Head of caudate nucleus (tissue), 42 donors: ENCODE results near the gene CFAP97.
"Not testable (repeated sequence)": the region's sequence is repeated elsewhere in the genome, so short reads cannot be mapped to it uniquely, and the experiment has no call there.

Source experiments
- DNase-seq, 42 donors: peaks; one replicate each; pipeline versions ENCODE4 v3.0.0 to v3.0.0-alpha.2; 2020 to 2021; ENCODE audit warnings: mixed read lengths in 7 of 42
- intact Hi-C: fragments of 100-400 bp; cut with DNase I; formaldehyde crosslinking; loops from one replicate; pipeline ENCODE4 v1.15.0; 2022

Gene CFAP97

DNA sequence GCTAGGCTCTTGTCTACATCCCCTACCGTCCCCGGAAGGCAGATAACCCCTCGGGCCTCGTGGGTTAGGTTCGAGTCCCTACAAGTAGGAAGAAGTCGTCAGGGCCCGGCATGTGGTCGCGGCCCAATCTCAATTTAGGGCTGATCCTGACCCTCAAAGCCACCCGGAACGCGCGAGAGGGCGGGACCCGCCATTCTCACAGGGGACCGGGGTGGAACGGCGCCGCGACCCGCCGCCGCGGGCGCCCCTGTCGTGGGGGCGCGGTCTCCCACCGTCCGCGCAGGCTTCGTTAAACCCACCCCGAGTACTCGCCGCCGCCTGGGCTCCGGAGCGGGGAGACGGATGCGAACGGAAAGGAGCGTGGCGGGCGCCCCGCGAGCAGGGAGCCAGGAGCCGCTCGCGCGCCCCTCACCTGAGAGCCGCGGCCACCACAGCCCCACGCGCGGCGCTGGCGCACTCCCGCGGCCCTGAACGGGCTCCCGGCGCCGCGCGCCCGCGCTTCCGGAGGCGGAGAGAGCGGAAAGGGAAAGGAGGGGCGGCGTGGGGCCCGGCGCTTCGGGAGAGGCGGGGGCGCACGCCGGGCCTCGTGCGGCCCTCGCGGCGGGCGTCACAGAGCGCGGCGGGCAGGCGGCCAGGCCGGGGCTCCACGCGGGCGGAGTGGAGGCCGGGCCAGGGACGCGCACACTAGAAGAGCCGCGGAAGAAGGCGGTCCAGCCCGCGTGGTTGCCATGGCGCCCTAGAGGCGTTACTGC, at the start of gene CFAP97:
TSS of gene CFAP97 (minus strand) at position 515 of the 752 bp plus-strand sequence. CDS start 12,804 bp downstream, outside the sequence.
- peak; percentile 67 to 96 (median 89) for DNase-seq
- intact Hi-C loops: loop anchor here (5.0 kb wide), 1 partner anchor 194 kb away; the partner anchor contains the start of genes ANKRD37 and LRP2BP

DNA sequence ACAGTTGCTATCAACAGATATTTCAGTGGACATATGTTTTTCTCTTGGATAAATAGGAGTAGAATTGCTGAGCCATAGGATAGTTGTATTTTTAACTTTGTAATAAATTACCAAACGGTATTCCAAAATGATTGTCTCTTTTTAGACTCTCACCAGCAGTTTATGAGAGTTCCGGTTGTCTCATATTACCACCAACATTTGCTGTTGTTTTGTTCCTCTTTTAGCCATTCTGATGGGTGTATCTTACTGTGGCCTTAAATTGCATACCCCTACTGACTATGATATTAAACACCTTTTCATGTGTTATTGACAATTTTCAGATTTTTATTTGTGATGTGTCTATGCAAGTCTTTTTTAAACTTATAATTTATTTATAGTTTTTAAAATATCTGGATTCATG, 45.3 kb upstream of the CFAP97 start:
- no peak for DNase-seq
- intact Hi-C loops: no loop called here

DNA sequence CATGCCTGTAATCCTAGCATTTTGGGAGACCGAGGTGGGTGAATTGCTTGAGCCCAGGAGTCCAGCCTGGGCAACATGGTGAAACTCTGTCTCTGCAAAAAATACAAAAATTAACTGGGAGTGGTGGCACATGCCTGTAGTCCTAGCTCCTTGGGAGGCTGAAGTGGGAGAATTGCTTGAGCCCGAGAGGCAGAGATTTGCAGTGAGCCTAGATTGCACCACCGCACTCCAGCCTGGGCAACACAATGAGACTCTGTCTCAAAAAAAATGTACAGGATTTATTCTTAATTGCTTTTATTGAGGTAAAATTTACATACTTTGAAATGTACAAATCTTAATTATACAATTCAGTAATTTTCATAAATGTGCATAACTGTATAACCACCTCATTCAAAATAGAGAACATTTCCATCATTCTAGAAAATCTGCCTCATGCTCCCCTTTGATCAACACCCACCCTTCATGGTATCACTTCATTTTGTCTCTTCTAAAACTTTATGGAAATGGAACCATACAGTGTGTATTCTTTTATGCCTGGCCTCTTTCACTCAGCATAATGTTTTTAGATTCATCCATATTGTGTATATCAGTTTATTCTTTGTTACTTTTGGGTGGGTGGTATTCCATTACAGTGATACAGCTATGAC, 44.7 kb upstream of the CFAP97 start:
- no peak for DNase-seq
- intact Hi-C loops: no loop called here

- intact Hi-C loops: no loop called here
- no peak for DNase-seq
These were observed 43.4 kb upstream of the CFAP97 start for GRCh38 chr4:185247151-185247550.

GRCh38 chr4:185246453-185246852, 42.7 kb upstream of the CFAP97 start:
- intact Hi-C loops: no loop called here
- DNase-seq: no peak

DNA sequence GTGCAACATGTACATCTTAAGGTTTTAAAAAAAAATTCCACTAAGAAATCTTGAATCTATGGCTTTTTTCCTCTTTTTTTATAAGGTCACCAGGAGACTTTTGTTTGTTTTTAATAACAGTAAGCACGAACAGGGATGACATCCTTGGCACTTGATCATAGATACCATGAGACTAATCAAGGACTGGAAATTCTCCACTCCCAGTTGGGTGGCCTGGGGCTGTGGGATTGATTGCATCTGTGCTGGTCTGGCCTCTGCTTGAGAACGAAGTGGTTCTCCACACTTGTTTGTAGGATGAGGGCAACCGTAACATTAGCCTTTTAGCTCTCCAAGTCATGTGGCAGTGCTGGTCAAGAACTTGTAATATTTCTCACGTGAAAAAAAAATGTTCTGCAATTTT, 41.0 kb upstream of the CFAP97 start:
- no peak for DNase-seq
- intact Hi-C loops: no loop called here

DNA sequence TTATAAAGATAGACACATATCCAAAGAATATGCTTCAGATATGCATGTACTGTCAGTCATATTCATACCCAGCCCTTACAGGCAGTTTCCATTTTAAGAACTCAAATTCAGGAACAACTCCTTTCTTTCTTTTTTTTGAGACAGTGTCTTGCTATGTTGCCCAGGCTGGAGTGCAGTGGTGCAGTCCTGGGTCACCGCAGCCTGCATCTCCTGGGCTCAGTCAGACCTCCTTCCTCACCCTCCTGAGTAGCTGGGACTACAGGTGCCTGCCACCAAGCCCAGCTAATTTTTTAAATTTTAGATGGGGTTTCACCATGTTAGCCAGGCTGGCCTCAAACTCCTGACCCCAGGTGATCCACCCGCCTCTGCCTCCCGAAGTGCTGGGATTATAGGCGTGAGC, 40.1 kb upstream of the CFAP97 start:
- no peak for DNase-seq
- intact Hi-C loops: no loop called here

- intact Hi-C loops: no loop called here
- no peak for DNase-seq
These were observed 39.1 kb upstream of the CFAP97 start for GRCh38 chr4:185242749-185243533.

GRCh38 chr4:185240486-185240885, 36.7 kb upstream of the CFAP97 start:
- DNase-seq, intact Hi-C loops: not testable (repeated sequence)

GRCh38 chr4:185238750-185239149, 35.0 kb upstream of the CFAP97 start:
- intact Hi-C loops: no loop called here
- no peak for DNase-seq

GRCh38 chr4:185238215-185238681, 34.4 kb upstream of the CFAP97 start:
- DNase-seq: peak in 14 of 42 donors; percentile 15 to 66 (median 35)
- intact Hi-C loops: no loop called here

GRCh38 chr4:185237175-185237574, 33.4 kb upstream of the CFAP97 start:
- intact Hi-C loops: no loop called here
- DNase-seq: no peak

- intact Hi-C loops: no loop called here
- DNase-seq: no peak
These were observed 32.2 kb upstream of the CFAP97 start for GRCh38 chr4:185235843-185236503.

- intact Hi-C loops: no loop called here
- no peak for DNase-seq
These were observed 31.5 kb upstream of the CFAP97 start for GRCh38 chr4:185235119-185235842.

- no peak for DNase-seq
These were observed 28.6 kb upstream of the CFAP97 start for GRCh38 chr4:185232370-185232769.

GRCh38 chr4:185229021-185229818, 25.4 kb upstream of the CFAP97 start:
- intact Hi-C loops: no loop called here
- no peak for DNase-seq

More at GRCh38 chr4:185232370-185232769, 28.6 kb upstream of the CFAP97 start:
- intact Hi-C loops: no loop called here

- intact Hi-C loops: no loop called here
- no peak for DNase-seq
These were observed 24.0 kb upstream of the CFAP97 start for GRCh38 chr4:185227713-185228278.
